K562 (cell line): Measurements from ENCODE around the gene EPHB1. TPM values are rescaled to one million over a fixed set of nuclear protein-coding genes. Genes with fewer than 3 reads are reported as not detected.

Experiments used
- ATAC-seq: fragments of 200-7000 bp; cut with Tn5 transposase; 3 replicates; pipeline ENCODE4 v1.9.1; 2020; ENCODE audit warnings: moderate library complexity
- BruUV-seq: library from RNA; stranded (reverse); fragments of 400-500 nt; replicated peaks from 2 replicates; lab custom pipeline; 2021; lab: Mats Ljungman, UMichigan
- CTCF ChIA-PET: fragments of 300-600 bp; formaldehyde crosslinking; extraction: SDS; loops from one replicate; lab custom pipeline; 2021; ENCODE audit warnings: low intra/inter-chr PET ratio; lab: Yijun Ruan, JAX
- POLR2A ChIA-PET: fragments of 300-600, 350-650 bp; sonication (Branson Sonifier 250); formaldehyde crosslinking; extraction: SDS; loops from one replicate; lab custom pipeline; 2021; ENCODE audit warnings: antibody characterized with exemption, inconsistent platforms; lab: Yijun Ruan, JAX
- DNase-seq, 4 experiments: peaks; one replicate each; pipeline versions ENCODE4 v3.0.0 to v3.0.0-alpha.2; 2011 to 2018; ENCODE audit warnings: low spot score in 3 of 4, mixed read lengths in 3 of 4; ENCODE audit errors: extremely low read depth in 1 of 4
- FAIRE-seq: peaks from 2 replicates; lab custom pipeline; 2011; peaks lifted over from hg19 to GRCh38; lab: Jason Lieb, UNC
- H2AFZ ChIP-seq: 2 replicates; pipeline ENCODE4 v1.6.0; 2011; ENCODE audit warnings: low read depth, low read length, control low read depth, inconsistent platforms
- H3K27ac ChIP-seq: fragments of 200-600 bp; 3 replicates; pipeline ENCODE4 v1.8.0; 2011; ENCODE audit warnings: low read depth, mild to moderate bottlenecking, control low read depth, inconsistent platforms, low read length, moderate library complexity, mixed read lengths; ENCODE audit errors: extremely low read depth
- H3K27me3 ChIP-seq, 2 experiments: fragments of 300-600 bp in 1 of 2; 2 replicates in 1 of 2; 3 replicates in 1 of 2; pipeline versions ENCODE4 v1.6.0 to v1.8.0; 2011; ENCODE audit warnings: inconsistent platforms in 2 of 2, low read length in 2 of 2, mild to moderate bottlenecking in 1 of 2, mixed read lengths in 1 of 2, moderate library complexity in 1 of 2; ENCODE audit not compliant: control insufficient read depth in 2 of 2, insufficient read depth in 2 of 2
- H3K36me3 ChIP-seq: fragments of 300-600 bp; 3 replicates; pipeline ENCODE4 v1.8.0; 2011; ENCODE audit warnings: mild to moderate bottlenecking, low read length, inconsistent platforms; ENCODE audit not compliant: control insufficient read depth, insufficient read depth
- H3K4me1 ChIP-seq, 2 experiments: fragments of 200-600 bp in 1 of 2; replicated peaks in 1 of 2; 2 replicates in 1 of 2; 3 replicates in 1 of 2; pipeline versions ENCODE4 v1.5.1 to v1.8.0; 2011; ENCODE audit warnings: inconsistent platforms in 2 of 2, low read length in 2 of 2, mild to moderate bottlenecking in 1 of 2, mixed read lengths in 1 of 2, moderate library complexity in 1 of 2; ENCODE audit not compliant: control insufficient read depth in 2 of 2, insufficient read depth in 2 of 2
- H3K4me2 ChIP-seq: 2 replicates; pipeline ENCODE4 v1.6.1; 2011; ENCODE audit warnings: low read length, control low read depth, inconsistent platforms, mixed read lengths; ENCODE audit not compliant: insufficient read depth
- H3K4me3 ChIP-seq: fragments of 200-600 bp; sonication (generic), shearing (Covaris generic); 2 replicates; pipeline ENCODE4 v1.5.1; 2016; ENCODE audit warnings: control low read depth, inconsistent platforms
- H3K79me2 ChIP-seq: fragments of 200-600 bp; 3 replicates; pipeline ENCODE4 v1.8.0; 2011; ENCODE audit warnings: low read length, inconsistent platforms; ENCODE audit not compliant: control insufficient read depth, insufficient read depth
- H3K9ac ChIP-seq, 2 experiments: 2 replicates each; pipeline versions ENCODE4 v1.6.0 to v1.6.1; 2011; ENCODE audit warnings: low read depth in 2 of 2, low read length in 2 of 2, control low read depth in 1 of 2, inconsistent platforms in 1 of 2, mild to moderate bottlenecking in 1 of 2, mixed read lengths in 1 of 2; ENCODE audit not compliant: insufficient read depth in 1 of 2
- H3K9me1 ChIP-seq: one replicate; pipeline ENCODE4 v1.6.0; 2011; ENCODE audit warnings: inconsistent platforms, mild to moderate bottlenecking, low read length, moderate library complexity; ENCODE audit not compliant: control insufficient read depth, insufficient read depth
- H3K9me3 ChIP-seq: replicated peaks from 2 replicates; pipeline ENCODE4 v1.5.1; 2011; ENCODE audit warnings: low read depth, low read length, inconsistent platforms; ENCODE audit not compliant: control insufficient read depth, insufficient read depth
- H4K20me1 ChIP-seq: replicated peaks from 2 replicates; pipeline ENCODE4 v1.6.1; 2011; ENCODE audit warnings: low read length, inconsistent platforms, mixed read lengths; ENCODE audit not compliant: control insufficient read depth, insufficient read depth
- DACH1 ChIP-seq: fragments of 450-650 bp; IDR thresholded peaks from 2 replicates; pipeline ENCODE4 v1.6.1; 2018; ENCODE audit not compliant: partially characterized antibody
- KAT7 ChIP-seq: sonication (generic); formaldehyde crosslinking; IDR thresholded peaks from 2 replicates; pipeline ENCODE4 v1.8.0; 2022; ENCODE audit warnings: missing genetic modification reagents, mild to moderate bottlenecking, borderline replicate concordance
- MCM3 ChIP-seq: fragments of 450-650 bp; IDR thresholded peaks from 2 replicates; pipeline ENCODE4 v1.6.1; 2016
- NUFIP1 ChIP-seq: fragments of 450-650 bp; IDR thresholded peaks from 2 replicates; pipeline ENCODE4 v1.6.1; 2018; ENCODE audit not compliant: partially characterized antibody
- ZNF407 ChIP-seq: fragments of 450-650 bp; IDR thresholded peaks from 2 replicates; pipeline ENCODE4 v1.6.1; 2016; ENCODE audit warnings: low read depth
- ZNF740 ChIP-seq, 3 experiments: fragments of 200-800 bp in 1 of 3; sonication (Bioruptor generic) in 1 of 3; sonication (generic) in 1 of 3; formaldehyde crosslinking in 1 of 3; IDR thresholded peaks; 2 replicates each; pipeline versions ENCODE4 v1.6.1 to v1.8.0; 2016 to 2022; ENCODE audit warnings: mild to moderate bottlenecking in 2 of 3, missing compliant biosample characterization in 2 of 3, missing genetic modification characterization in 2 of 3, missing genetic modification reagents in 1 of 3
- WGBS: fragments of 100-300 bp; shearing (Covaris generic); methylation state at CpG from one replicate; pipeline ENCODE4 v1.1.6; 2016; ENCODE audit warnings: low coverage, mixed read lengths; ENCODE audit not compliant: insufficient coverage; ENCODE audit errors: missing lambda C conversion rate; 5-methylcytosine and 5-hydroxymethylcytosine counted together
- in situ Hi-C: fragments of 300-500 bp; cut with MboI; formaldehyde crosslinking; loops from 4 replicates; pipeline ENCODE4 v1.15.0; 2018; ENCODE audit warnings: inconsistent platforms, mixed read lengths
- intact Hi-C: fragments of 100-400 bp; cut with micrococcal nuclease; formaldehyde crosslinking; loops from 2 replicates; pipeline ENCODE4 v1.14.2; 2022
- polyA plus RNA-seq, 8 experiments: library from polyadenylated mRNA; depleted of rRNA in 4 of 8; stranded (reverse) in 5 of 8; unstranded in 3 of 8; fragments of >200 nt; fragmentation: Nextera tagmentation in 2 of 8; fragmentation: Illumina TruSeq in 1 of 8; extraction: Ambion mirVana in 2 of 8; extraction: Trizol in 1 of 8; gene quantifications; 2 replicates each; pipeline versions ENCODE4 v1.2.1 to v1.2.3, GENCODE V29; 2011 to 2014; ENCODE audit warnings: inconsistent platforms in 1 of 8, missing spikeins in 1 of 8
- total RNA-seq, 7 experiments: library from RNA; depleted of rRNA in 6 of 7; stranded (reverse); fragments of >200 nt in 6 of 7; fragmentation: Illumina TruSeq in 2 of 7; extraction: Trizol in 2 of 7; gene quantifications; 2 replicates each; pipeline versions ENCODE4 v1.2.1 to v1.2.3, GENCODE V29; 2011 to 2021; ENCODE audit warnings: low replicate concordance in 1 of 7

The EPHB1 gene
- total and polyA plus RNA-seq, 9 of the 15 experiments (the other 6 are each of a cell fraction or from before 2014, with no cell fraction given) = 0.29 TPM; not detected in 8

- H2AFZ ChIP-seq = no peak overlapping the region
- H4K20me1 ChIP-seq = no peaks in the 10 kb centered on the region
- 0% methylated on average over 3 of the region's 3 CpGs for WGBS
- TF ChIP-seq DACH1 (no peak), MCM3 (no peak), KAT7 (CRISPR knock-in tag) (no peak), ZNF740 (CRISPR knock-in tag; IDR thresholded peaks at IDR 0.05) (no peak), ZNF740 (tag; IDR thresholded peaks at IDR 0.05) (no peak)
- no peaks in the 10 kb centered on the region for H3K27me3 ChIP-seq
- no peak for FAIRE-seq
- no peaks in the 10 kb centered on the region for H3K9me1 ChIP-seq
- no peak overlapping the region for H3K4me2 ChIP-seq
- DNase-seq = no peak
- no peak overlapping the region for H3K9ac ChIP-seq
- no peak for ATAC-seq
- H3K4me3 ChIP-seq = no peak overlapping the region
- no peak overlapping the region for H3K27ac ChIP-seq
- H3K79me2 ChIP-seq = no peaks in the 10 kb centered on the region
- intact Hi-C loops (no loop called here), in situ Hi-C loops (no loop called here)
- no peaks in the 10 kb centered on the region for H3K4me1 ChIP-seq
- no TSS peak for BruUV-seq
- POLR2A ChIA-PET = no interaction called here
- CTCF ChIA-PET = no interaction called here
- no peaks in the 10 kb centered on the region for H3K36me3 ChIP-seq
- H3K9me3 ChIP-seq = no peaks in the 10 kb centered on the region
Measured at GRCh38 chr3:134928819-134929218, 133.8 kb downstream of the EPHB1 start.

- no peaks in the 10 kb centered on the region for H3K9me3 ChIP-seq
- TF ChIP-seq NUFIP1 = no peak
- no peak for TF ChIP-seq ZNF407
Measured at GRCh38 chr3:134929976-134930375, 134.9 kb downstream of the EPHB1 start.

More at GRCh38 chr3:134929976-134930375, 134.9 kb downstream of the EPHB1 start:
- no peaks in the 10 kb centered on the region for H3K79me2 ChIP-seq
- FAIRE-seq = no peak
- H3K36me3 ChIP-seq = no peaks in the 10 kb centered on the region
- WGBS = 6% methylated on average over 2 of the region's 2 CpGs
- H3K4me2 ChIP-seq = no peak overlapping the region
- H3K4me3 ChIP-seq = no peak overlapping the region
- CTCF ChIA-PET = no interaction called here
- no peak for DNase-seq
- no peak overlapping the region for H3K9ac ChIP-seq
- no peaks in the 10 kb centered on the region for H3K27me3 ChIP-seq
- in situ Hi-C loops (no loop called here), intact Hi-C loops (no loop called here)
- POLR2A ChIA-PET = no interaction called here
- H3K27ac ChIP-seq = no peak overlapping the region
- H3K4me1 ChIP-seq = no peaks in the 10 kb centered on the region
- no peaks in the 10 kb centered on the region for H3K9me1 ChIP-seq
- no peak for ATAC-seq
- no peak overlapping the region for H2AFZ ChIP-seq
- no TSS peak for BruUV-seq
- H4K20me1 ChIP-seq = no peaks in the 10 kb centered on the region
